Ishikawa (cell line): Measurements from ENCODE around the gene MFSD1.
A peak's percentile ranks its signal among the peaks of the same experiment; 100 is the strongest.

Source experiments
- CEBPB ChIP-seq: IDR thresholded peaks from 2 replicates; pipeline ENCODE4 v1.6.1; 2012
- CREB1 ChIP-seq: IDR thresholded peaks from 2 replicates; pipeline ENCODE4 v1.6.1; 2012; ENCODE audit warnings: low read depth
- EGR1 ChIP-seq: IDR thresholded peaks from 2 replicates; pipeline ENCODE4 v1.6.1; 2012
- EP300 ChIP-seq: IDR thresholded peaks from 2 replicates; pipeline ENCODE4 v1.6.1; 2012; ENCODE audit warnings: borderline replicate concordance
- FOXM1 ChIP-seq: IDR thresholded peaks from 2 replicates; pipeline ENCODE4 v1.6.1; 2012; ENCODE audit warnings: low read depth, borderline replicate concordance
- NFIC ChIP-seq: IDR thresholded peaks from 2 replicates; pipeline ENCODE4 v1.6.1; 2012
- RAD21 ChIP-seq: IDR thresholded peaks from 2 replicates; pipeline ENCODE4 v1.6.1; 2012; ENCODE audit warnings: low read depth
- TAF1 ChIP-seq: IDR thresholded peaks from 2 replicates; pipeline ENCODE4 v1.6.1; 2012; ENCODE audit warnings: low read depth, mild to moderate bottlenecking
- TCF12 ChIP-seq: IDR thresholded peaks from 2 replicates; pipeline ENCODE4 v1.6.1; 2012; ENCODE audit warnings: low read depth
- TEAD4 ChIP-seq: IDR thresholded peaks from 2 replicates; pipeline ENCODE4 v1.6.1; 2012
- YY1 ChIP-seq: IDR thresholded peaks from 2 replicates; pipeline ENCODE4 v1.6.1; 2012; ENCODE audit warnings: low read depth
- ZBTB7A ChIP-seq: IDR thresholded peaks from 2 replicates; pipeline ENCODE4 v1.6.1; 2012; ENCODE audit warnings: low read depth
- TF ChIP-seq, protein P1 (sequence below): IDR thresholded peaks from 2 replicates; pipeline ENCODE4 v1.6.1; 2012
- TF ChIP-seq, protein P2 (sequence below): IDR thresholded peaks from 2 replicates; pipeline ENCODE4 v1.6.1; 2012
- TF ChIP-seq, protein P3 (sequence below): IDR thresholded peaks from 2 replicates; pipeline ENCODE4 v1.6.1; 2012; ENCODE audit warnings: low read depth, mild to moderate bottlenecking

MFSD1 gene

DNA sequence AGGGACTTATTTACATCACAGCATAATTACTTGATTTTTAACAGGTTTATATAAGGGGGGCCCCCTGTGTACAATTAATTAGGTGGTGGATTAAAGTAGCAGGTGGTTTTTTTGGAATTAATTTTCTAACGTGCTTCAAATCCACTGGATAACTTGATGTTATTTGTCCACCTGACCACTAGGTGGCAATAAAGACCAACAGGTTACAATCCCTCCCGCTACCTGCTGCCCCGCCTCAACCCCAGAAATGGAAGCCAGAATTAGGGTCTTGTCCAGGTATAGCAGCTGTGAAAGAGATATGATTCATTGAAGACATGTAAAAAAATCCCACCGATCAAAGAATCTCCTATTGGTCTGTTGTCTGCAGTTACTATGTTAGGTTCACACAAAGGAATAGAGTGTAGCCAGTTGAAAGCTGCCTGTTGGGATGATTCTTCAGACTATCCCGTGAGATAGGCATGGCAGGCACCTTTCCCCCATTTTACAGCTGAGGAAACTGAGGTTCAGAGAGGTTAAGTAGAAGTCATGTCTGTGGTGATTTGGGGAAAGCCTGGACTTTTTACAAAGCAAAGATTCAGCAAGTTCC lies 44.0 kb downstream of the MFSD1 start:
- no peak for TF ChIP-seq TCF12
- TF ChIP-seq RAD21, result peak; percentile 80
- TF ChIP-seq, protein P1, sequence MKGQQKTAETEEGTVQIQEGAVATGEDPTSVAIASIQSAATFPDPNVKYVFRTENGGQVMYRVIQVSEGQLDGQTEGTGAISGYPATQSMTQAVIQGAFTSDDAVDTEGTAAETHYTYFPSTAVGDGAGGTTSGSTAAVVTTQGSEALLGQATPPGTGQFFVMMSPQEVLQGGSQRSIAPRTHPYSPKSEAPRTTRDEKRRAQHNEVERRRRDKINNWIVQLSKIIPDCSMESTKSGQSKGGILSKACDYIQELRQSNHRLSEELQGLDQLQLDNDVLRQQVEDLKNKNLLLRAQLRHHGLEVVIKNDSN, result no peak

DNA sequence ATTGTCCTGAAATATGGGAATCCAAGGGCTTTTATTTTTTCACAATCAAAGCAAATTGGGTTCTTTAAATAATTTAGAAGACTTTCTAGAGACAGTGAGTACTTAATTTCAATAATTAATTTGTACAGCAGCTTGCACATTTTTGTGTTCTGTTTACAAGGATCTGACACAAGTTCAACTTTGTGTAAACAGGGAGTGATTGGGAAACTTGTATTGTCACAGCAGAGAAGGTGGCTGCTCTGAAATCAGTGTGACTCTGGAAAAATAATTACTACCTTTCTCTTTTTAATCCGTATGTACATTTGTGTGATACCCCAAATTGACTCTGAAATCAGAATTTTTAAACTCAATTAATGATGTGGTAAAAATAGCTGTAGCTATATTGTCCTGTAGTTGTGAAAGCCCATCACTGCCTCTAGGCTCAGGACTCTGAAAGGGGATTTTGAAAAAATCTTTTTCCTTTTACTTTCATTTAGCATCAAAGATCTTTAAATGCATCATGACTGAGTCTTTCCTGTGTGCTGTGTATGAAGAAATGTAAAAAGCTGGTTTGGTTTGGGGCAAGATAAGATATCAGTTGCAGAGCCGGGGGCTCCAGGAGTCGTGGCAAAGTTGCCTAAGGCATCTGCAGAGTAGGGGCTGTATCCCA lies 45.1 kb downstream of the MFSD1 start:
- TF ChIP-seq, protein P2, sequence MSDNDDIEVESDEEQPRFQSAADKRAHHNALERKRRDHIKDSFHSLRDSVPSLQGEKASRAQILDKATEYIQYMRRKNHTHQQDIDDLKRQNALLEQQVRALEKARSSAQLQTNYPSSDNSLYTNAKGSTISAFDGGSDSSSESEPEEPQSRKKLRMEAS, result no peak
- TF ChIP-seq, protein P3, sequence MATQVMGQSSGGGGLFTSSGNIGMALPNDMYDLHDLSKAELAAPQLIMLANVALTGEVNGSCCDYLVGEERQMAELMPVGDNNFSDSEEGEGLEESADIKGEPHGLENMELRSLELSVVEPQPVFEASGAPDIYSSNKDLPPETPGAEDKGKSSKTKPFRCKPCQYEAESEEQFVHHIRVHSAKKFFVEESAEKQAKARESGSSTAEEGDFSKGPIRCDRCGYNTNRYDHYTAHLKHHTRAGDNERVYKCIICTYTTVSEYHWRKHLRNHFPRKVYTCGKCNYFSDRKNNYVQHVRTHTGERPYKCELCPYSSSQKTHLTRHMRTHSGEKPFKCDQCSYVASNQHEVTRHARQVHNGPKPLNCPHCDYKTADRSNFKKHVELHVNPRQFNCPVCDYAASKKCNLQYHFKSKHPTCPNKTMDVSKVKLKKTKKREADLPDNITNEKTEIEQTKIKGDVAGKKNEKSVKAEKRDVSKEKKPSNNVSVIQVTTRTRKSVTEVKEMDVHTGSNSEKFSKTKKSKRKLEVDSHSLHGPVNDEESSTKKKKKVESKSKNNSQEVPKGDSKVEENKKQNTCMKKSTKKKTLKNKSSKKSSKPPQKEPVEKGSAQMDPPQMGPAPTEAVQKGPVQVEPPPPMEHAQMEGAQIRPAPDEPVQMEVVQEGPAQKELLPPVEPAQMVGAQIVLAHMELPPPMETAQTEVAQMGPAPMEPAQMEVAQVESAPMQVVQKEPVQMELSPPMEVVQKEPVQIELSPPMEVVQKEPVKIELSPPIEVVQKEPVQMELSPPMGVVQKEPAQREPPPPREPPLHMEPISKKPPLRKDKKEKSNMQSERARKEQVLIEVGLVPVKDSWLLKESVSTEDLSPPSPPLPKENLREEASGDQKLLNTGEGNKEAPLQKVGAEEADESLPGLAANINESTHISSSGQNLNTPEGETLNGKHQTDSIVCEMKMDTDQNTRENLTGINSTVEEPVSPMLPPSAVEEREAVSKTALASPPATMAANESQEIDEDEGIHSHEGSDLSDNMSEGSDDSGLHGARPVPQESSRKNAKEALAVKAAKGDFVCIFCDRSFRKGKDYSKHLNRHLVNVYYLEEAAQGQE, result no peak
- TF ChIP-seq RAD21 (no peak), NFIC (no peak)
- TF ChIP-seq, protein P1, result no peak

DNA sequence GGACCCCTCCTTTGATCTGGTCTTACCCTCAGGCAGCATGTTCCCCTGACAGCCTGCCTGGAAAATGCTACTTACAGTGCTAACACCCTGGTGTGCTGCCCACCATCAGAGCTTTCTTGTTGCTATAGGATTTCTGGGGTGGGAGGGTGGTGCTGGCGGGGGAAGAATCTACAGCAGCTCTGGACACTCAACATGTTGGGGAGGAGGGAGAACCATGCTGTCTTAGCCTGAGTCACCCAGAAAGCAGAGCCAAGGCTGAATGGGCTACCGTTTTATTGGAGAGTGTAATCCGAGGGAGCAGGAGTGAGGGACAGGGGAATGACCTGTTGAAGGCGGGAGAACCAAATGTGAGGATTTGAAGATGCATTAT lies 45.6 kb downstream of the MFSD1 start:
- TF ChIP-seq, protein P1, result no peak
- TF ChIP-seq CREB1, result no peak
- no peak for TF ChIP-seq TEAD4
- no peak for TF ChIP-seq FOXM1
- TF ChIP-seq ZBTB7A, result no peak
- no peak for TF ChIP-seq RAD21
- TF ChIP-seq EGR1, result no peak
- no peak for TF ChIP-seq YY1
- TF ChIP-seq EP300, result no peak
- no peak for TF ChIP-seq TCF12
- TF ChIP-seq, protein P2, result no peak
- no peak for TF ChIP-seq CEBPB

DNA sequence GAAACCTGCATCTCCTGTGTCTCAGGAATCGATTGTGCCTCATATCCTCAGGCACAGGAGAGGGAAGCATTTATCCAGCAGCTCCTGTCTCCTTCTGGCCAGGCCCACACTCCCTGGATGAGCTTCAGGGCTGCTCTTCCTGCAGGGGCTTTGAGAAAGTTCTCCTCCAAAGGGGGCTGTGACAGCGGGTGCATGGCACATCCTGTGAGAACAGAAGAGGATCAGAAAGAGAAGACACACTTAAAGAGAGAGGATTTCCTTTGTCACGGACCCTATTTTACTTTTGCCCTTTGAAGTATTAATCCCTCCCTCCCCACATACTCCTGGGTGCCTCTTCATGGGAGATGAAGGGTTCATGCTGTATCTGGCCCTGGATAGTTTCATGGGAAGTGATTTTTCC lies 46.0 kb downstream of the MFSD1 start:
- TF ChIP-seq FOXM1 (no peak), YY1 (no peak)

- TF ChIP-seq RAD21 (no peak), YY1 (no peak), FOXM1 (no peak), EGR1 (no peak), CREB1 (no peak)
- TF ChIP-seq, protein P1, result no peak
- TF ChIP-seq, protein P2, result no peak
Observed at GRCh38 chr3:158849757-158850156, 47.9 kb downstream of the MFSD1 start.

DNA sequence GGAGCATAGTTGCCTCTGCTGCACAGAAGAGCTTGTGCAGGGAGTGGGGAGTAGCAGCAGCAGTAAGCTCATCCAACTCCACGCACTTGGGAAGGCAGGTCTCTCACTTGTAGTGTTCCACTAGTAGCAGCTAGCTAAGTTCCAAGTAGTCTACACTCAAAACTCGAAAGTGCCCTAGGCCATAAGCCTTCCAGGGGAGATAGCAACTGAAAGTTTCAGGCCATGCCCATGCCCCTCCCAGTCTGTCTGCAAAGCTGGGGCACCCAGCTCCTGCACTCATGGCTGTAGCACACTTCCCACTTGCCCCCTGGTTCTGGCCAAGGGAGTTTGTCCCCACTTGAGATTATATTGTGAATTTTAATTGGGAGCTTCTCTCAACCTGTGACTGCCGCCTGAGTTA lies 57.5 kb downstream of the MFSD1 start:
- TF ChIP-seq FOXM1, result no peak
- TF ChIP-seq RAD21, result no peak
- TF ChIP-seq NFIC, result no peak
- no peak for TF ChIP-seq YY1
- TF ChIP-seq EGR1, result no peak
- no peak for TF ChIP-seq TAF1
- TF ChIP-seq, protein P3, result no peak
- TF ChIP-seq ZBTB7A, result no peak
